Loucy (cell line): ENCODE results near the gene DMRT3.

Experiments
- H2AFZ ChIP-seq: fragments of 200-600 bp; sonication (generic); 2 replicates; pipeline ENCODE4 v1.6.0; 2016; ENCODE audit warnings: antibody characterized with exemption, mild to moderate bottlenecking, low read length, moderate library complexity
- H3F3A ChIP-seq: fragments of 200-600 bp; 2 replicates; pipeline ENCODE4 v1.6.0; 2016; ENCODE audit warnings: antibody characterized with exemption, low read depth, mild to moderate bottlenecking
- H3K27me3 ChIP-seq: fragments of 200-600 bp; sonication (generic); 2 replicates; pipeline ENCODE4 v1.6.1; 2014; ENCODE audit warnings: low read length, mild to moderate bottlenecking; ENCODE audit not compliant: insufficient read depth, poor library complexity, severe bottlenecking
- H3K36me3 ChIP-seq: fragments of 200-600 bp; sonication (generic); 2 replicates; pipeline ENCODE4 v1.6.1; 2016; ENCODE audit warnings: low read length; ENCODE audit not compliant: insufficient read depth
- H3K4me1 ChIP-seq: fragments of 200-600 bp; sonication (generic); 2 replicates; pipeline ENCODE4 v1.5.1; 2014; ENCODE audit warnings: low read length, mild to moderate bottlenecking; ENCODE audit not compliant: insufficient read depth, poor library complexity, severe bottlenecking
- H3K4me2 ChIP-seq: fragments of 200-600 bp; sonication (generic); 2 replicates; pipeline ENCODE4 v1.6.0; 2014; ENCODE audit warnings: antibody characterized with exemption, low read length, low read depth, mild to moderate bottlenecking; ENCODE audit not compliant: poor library complexity, severe bottlenecking
- H3K4me3 ChIP-seq: fragments of 200-600 bp; sonication (generic); 2 replicates; pipeline ENCODE4 v1.5.1; 2014; ENCODE audit warnings: low read length, mild to moderate bottlenecking, mixed read lengths; ENCODE audit not compliant: poor library complexity, severe bottlenecking
- H3K79me2 ChIP-seq: fragments of 200-600 bp; sonication (generic); 2 replicates; pipeline ENCODE4 v1.6.1; 2014; ENCODE audit warnings: low read length; ENCODE audit not compliant: insufficient read depth
- H3K9ac ChIP-seq: fragments of 200-600 bp; sonication (generic); 2 replicates; pipeline ENCODE4 v1.6.0; 2014; ENCODE audit warnings: mild to moderate bottlenecking, low read depth, low read length, moderate library complexity; ENCODE audit not compliant: poor library complexity, severe bottlenecking
- H3K9me2 ChIP-seq: fragments of 200-600 bp; sonication (generic); replicated peaks from 2 replicates; pipeline ENCODE4 v1.6.1; 2016; ENCODE audit warnings: low read depth, low read length, mixed read lengths
- H3K9me3 ChIP-seq: fragments of 200-600 bp; sonication (generic); 2 replicates; pipeline ENCODE4 v1.6.1; 2014; ENCODE audit warnings: mild to moderate bottlenecking, antibody characterized with exemption, low read length, low read depth; ENCODE audit not compliant: insufficient read depth
- H4K20me1 ChIP-seq: fragments of 200-600 bp; sonication (generic); 2 replicates; pipeline ENCODE4 v1.6.0; 2014; ENCODE audit warnings: antibody characterized with exemption, low read length, mild to moderate bottlenecking; ENCODE audit not compliant: insufficient read depth, poor library complexity, severe bottlenecking
- EZH2phosphoT487 ChIP-seq: fragments of 200-600 bp; IDR thresholded peaks from 2 replicates; pipeline ENCODE4 v1.6.1; 2018; ENCODE audit warnings: antibody characterized with exemption, mild to moderate bottlenecking, moderate library complexity, borderline replicate concordance
- TF ChIP-seq, protein P1 (sequence below): fragments of 200-600 bp; sonication (generic); conservative IDR thresholded peaks from 2 replicates; pipeline ENCODE4 v1.5.1; 2014; ENCODE audit warnings: mild to moderate bottlenecking, antibody characterized with exemption, low read length

Gene DMRT3

DNA sequence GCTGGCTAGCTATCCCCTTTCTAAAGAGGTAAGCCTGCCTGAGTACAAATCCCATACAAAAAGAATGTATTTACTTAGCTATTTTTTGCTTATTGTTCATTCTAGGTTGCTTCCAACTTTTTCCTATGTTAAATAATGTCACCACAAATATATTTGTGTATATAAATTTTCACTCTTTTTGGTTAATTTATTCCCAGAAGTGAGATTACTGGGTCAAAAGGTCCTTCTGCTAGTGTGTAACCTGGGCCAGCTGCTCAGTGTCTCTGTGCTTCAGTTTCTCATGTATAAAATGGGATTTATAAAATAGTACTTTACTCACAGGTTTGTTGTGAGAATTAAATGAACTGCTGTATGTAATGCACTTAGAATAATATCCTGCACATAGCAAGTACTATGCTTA is 49.8 kb downstream of the DMRT3 start:
- Histone ChIP-seq H3K4me2 (no peak overlapping the region), H3K27me3 (no peaks in the 10 kb centered on the region), H3F3A (no peaks in the 10 kb centered on the region), H3K9me2 (no peaks in the 10 kb centered on the region), H3K4me3 (no peak overlapping the region), H3K9me3 (peaks cover 8% of the 10 kb centered on the region; the same call in 1 of the 2 replicates), H4K20me1 (no peaks in the 10 kb centered on the region), H3K79me2 (no peaks in the 10 kb centered on the region), H3K36me3 (no peaks in the 10 kb centered on the region), H3K9ac (no peak overlapping the region), H2AFZ (no peak overlapping the region), H3K4me1 (no peaks in the 10 kb centered on the region)
- TF ChIP-seq, protein P1, sequence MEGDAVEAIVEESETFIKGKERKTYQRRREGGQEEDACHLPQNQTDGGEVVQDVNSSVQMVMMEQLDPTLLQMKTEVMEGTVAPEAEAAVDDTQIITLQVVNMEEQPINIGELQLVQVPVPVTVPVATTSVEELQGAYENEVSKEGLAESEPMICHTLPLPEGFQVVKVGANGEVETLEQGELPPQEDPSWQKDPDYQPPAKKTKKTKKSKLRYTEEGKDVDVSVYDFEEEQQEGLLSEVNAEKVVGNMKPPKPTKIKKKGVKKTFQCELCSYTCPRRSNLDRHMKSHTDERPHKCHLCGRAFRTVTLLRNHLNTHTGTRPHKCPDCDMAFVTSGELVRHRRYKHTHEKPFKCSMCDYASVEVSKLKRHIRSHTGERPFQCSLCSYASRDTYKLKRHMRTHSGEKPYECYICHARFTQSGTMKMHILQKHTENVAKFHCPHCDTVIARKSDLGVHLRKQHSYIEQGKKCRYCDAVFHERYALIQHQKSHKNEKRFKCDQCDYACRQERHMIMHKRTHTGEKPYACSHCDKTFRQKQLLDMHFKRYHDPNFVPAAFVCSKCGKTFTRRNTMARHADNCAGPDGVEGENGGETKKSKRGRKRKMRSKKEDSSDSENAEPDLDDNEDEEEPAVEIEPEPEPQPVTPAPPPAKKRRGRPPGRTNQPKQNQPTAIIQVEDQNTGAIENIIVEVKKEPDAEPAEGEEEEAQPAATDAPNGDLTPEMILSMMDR: no peak
- no peak for TF ChIP-seq EZH2phosphoT487

DNA sequence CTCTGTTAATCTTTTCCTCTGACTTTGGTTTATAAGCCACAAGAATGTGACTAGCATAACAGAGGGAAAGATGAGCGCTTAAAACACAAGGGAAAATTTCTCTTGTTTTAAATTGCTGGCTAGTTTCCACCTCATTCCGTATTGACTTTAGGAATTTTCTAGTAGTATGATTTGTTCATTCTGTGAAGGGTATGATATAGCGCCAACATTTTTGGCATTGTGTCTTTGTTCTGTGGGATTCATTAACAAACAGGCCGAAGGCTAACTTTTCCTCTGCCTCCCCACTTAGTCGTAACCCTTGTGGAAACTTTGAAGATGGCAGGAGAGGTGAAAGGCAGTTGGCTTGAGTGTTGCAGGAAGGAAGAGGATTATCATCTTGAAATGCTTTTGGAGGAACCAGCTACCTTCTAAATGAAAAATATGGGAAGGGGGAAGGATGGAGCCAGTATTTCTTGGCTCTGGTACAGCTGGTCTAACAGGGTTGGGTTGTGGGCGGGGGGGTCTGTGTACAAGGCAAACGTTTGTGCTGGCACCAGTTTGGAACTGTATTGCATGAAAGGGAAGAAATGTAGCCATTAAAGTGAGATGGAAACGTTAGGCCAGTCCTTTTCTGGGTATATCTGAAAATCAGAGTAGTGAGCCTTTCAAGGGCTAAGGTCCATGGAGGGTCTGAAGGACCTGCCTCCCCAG is 52.2 kb downstream of the DMRT3 start:
- Histone ChIP-seq H3K79me2 (no peaks in the 10 kb centered on the region), H3K4me2 (no peak overlapping the region), H3K4me1 (no peaks in the 10 kb centered on the region), H2AFZ (no peak overlapping the region), H3K27me3 (no peaks in the 10 kb centered on the region), H3K9me2 (no peaks in the 10 kb centered on the region), H3K9me3 (no peaks in the 10 kb centered on the region), H3K4me3 (no peak overlapping the region), H4K20me1 (no peaks in the 10 kb centered on the region), H3K36me3 (no peaks in the 10 kb centered on the region), H3F3A (no peaks in the 10 kb centered on the region), H3K9ac (no peak overlapping the region)
- no peak for TF ChIP-seq EZH2phosphoT487
- TF ChIP-seq, protein P1: no peak

DNA sequence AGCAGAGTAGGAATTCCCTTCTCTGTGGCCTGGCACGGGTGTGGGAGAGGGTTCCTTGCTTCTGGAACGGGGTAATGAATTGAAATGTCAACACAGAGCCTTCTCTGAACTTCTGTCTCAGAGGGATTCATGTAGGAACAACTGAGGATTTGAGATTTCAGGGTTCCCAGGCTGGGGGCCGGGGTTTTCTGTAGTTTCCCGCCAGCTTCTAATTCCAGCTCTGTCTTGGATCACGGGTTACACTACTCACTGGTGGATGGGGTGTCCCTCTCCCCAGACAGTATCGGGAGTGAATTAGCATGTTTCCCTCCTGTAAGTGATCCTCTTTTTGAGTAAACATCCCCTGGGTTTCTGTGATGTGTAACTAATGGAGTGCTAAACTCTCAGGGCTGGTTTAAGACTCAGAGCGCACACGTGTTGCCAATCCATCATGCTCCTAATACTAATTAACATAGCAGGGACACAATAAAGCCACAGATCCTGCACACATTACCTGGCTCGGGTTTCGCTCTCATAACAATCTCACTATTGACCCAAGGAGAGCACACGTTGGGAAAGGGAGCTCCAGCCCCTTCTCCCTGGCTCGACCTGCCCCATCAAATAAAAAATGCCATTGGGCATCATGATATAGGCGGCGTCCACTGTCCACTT is 55.6 kb downstream of the DMRT3 start:
- TF ChIP-seq, protein P1: no peak
- no peak for TF ChIP-seq EZH2phosphoT487
- H3F3A ChIP-seq: no peaks in the 10 kb centered on the region
- no peak overlapping the region for H3K4me3 ChIP-seq
- no peak overlapping the region for H3K4me2 ChIP-seq
- no peaks in the 10 kb centered on the region for H3K36me3 ChIP-seq
- H2AFZ ChIP-seq: no peak overlapping the region
- H3K9me3 ChIP-seq: no peaks in the 10 kb centered on the region
- peaks cover 4% of the 10 kb centered on the region for H3K4me1 ChIP-seq
- H4K20me1 ChIP-seq: no peaks in the 10 kb centered on the region
- H3K9ac ChIP-seq: no peak overlapping the region
- no peaks in the 10 kb centered on the region for H3K9me2 ChIP-seq
- H3K27me3 ChIP-seq: no peaks in the 10 kb centered on the region
- H3K79me2 ChIP-seq: no peaks in the 10 kb centered on the region
